Mesothelial cell of epicardium (in vitro differentiated cells): Measurements from ENCODE around the gene FBXO34. TPM values are rescaled to one million over a fixed set of nuclear protein-coding genes. Genes with fewer than 3 reads are reported as not detected.
"Not testable (repeated sequence)": the region's sequence is repeated elsewhere in the genome, so short reads cannot be mapped to it uniquely, and the experiment has no call there.

Experiments
- DNase-seq, 2 experiments: peaks; one replicate each; pipeline ENCODE4 v3.0.0; 2021; ENCODE audit warnings: low spot score in 2 of 2; ENCODE audit not compliant: unreplicated experiment in 2 of 2
- H3K27ac Mint-ChIP-seq: 2 replicates; pipeline ENCODE4 v1.8.0; 2021; ENCODE audit warnings: mixed read lengths
- H3K27me3 Mint-ChIP-seq: 2 replicates; pipeline ENCODE4 v1.8.0; 2021; ENCODE audit warnings: low read depth, mixed read lengths
- H3K36me3 Mint-ChIP-seq: 2 replicates; pipeline ENCODE4 v1.8.0; 2021; ENCODE audit warnings: mixed read lengths
- H3K4me1 Mint-ChIP-seq: 2 replicates; pipeline ENCODE4 v1.8.0; 2021; ENCODE audit warnings: mixed read lengths
- H3K4me3 Mint-ChIP-seq: 2 replicates; pipeline ENCODE4 v1.8.0; 2021; ENCODE audit warnings: mild to moderate bottlenecking, moderate library complexity, mixed read lengths
- H3K9me3 Mint-ChIP-seq: 2 replicates; pipeline ENCODE4 v1.8.0; 2021; ENCODE audit warnings: mixed read lengths
- CTCF ChIP-seq: fragments of 200-600 bp; sonication (generic); IDR thresholded peaks from one replicate; pipeline ENCODE4 v1.5.0; 2021; ENCODE audit warnings: antibody characterized with exemption; ENCODE audit not compliant: unreplicated experiment
- total RNA-seq: library from RNA; stranded (reverse); gene quantifications from 3 replicates; pipeline ENCODE4 v1.2.1, GENCODE V29; 2021

FBXO34 gene
- total RNA-seq, 1 donor from 2014 or later, result 38.0 TPM

GRCh38 chr14:55382483-55382882, 111.3 kb downstream of the FBXO34 start:
- no peaks in the 10 kb centered on the region for H3K4me1 Mint-ChIP-seq
- peaks cover 28% of the 10 kb centered on the region for H3K36me3 Mint-ChIP-seq
- DNase-seq, result no peak
- no peak overlapping the region for H3K27ac Mint-ChIP-seq
- H3K9me3 Mint-ChIP-seq, result no peaks in the 10 kb centered on the region
- no peak for TF ChIP-seq CTCF
- no peaks in the 10 kb centered on the region for H3K27me3 Mint-ChIP-seq
- no peak overlapping the region for H3K4me3 Mint-ChIP-seq

- not testable (repeated sequence) for H3K27me3 Mint-ChIP-seq, H3K9me3 Mint-ChIP-seq, H3K4me1 Mint-ChIP-seq, H3K27ac Mint-ChIP-seq, DNase-seq, H3K4me3 Mint-ChIP-seq
- H3K36me3 Mint-ChIP-seq, result peaks cover 27% of the 10 kb centered on the region
Measured at GRCh38 chr14:55383056-55383466, 111.8 kb downstream of the FBXO34 start.

GRCh38 chr14:55383541-55384140, 112.4 kb downstream of the FBXO34 start:
- Mint-ChIP-seq H3K9me3 (no peaks in the 10 kb centered on the region), H3K4me3 (no peak overlapping the region), H3K27me3 (no peaks in the 10 kb centered on the region), H3K4me1 (no peaks in the 10 kb centered on the region), H3K27ac (no peak overlapping the region), H3K36me3 (peaks cover 30% of the 10 kb centered on the region)
- TF ChIP-seq CTCF, result no peak
- no peak for DNase-seq

GRCh38 chr14:55384536-55384935, 113.3 kb downstream of the FBXO34 start:
- TF ChIP-seq CTCF, result no peak
- Mint-ChIP-seq H3K27ac (no peak overlapping the region), H3K4me3 (no peak overlapping the region), H3K36me3 (peaks cover 35% of the 10 kb centered on the region), H3K9me3 (no peaks in the 10 kb centered on the region), H3K4me1 (no peaks in the 10 kb centered on the region), H3K27me3 (no peaks in the 10 kb centered on the region)
- no peak for DNase-seq

GRCh38 chr14:55386037-55386808, 115.0 kb downstream of the FBXO34 start:
- no peaks in the 10 kb centered on the region for H3K9me3 Mint-ChIP-seq
- H3K4me1 Mint-ChIP-seq, result no peaks in the 10 kb centered on the region
- no peaks in the 10 kb centered on the region for H3K27me3 Mint-ChIP-seq
- no peak for DNase-seq
- TF ChIP-seq CTCF, result no peak
- H3K27ac Mint-ChIP-seq, result no peak overlapping the region
- peaks cover 35% of the 10 kb centered on the region for H3K36me3 Mint-ChIP-seq
- no peak overlapping the region for H3K4me3 Mint-ChIP-seq

- no peaks in the 10 kb centered on the region for H3K9me3 Mint-ChIP-seq
- no peaks in the 10 kb centered on the region for H3K27me3 Mint-ChIP-seq
- H3K27ac Mint-ChIP-seq, result no peak overlapping the region
- H3K36me3 Mint-ChIP-seq, result peaks cover 31% of the 10 kb centered on the region
- no peak for TF ChIP-seq CTCF
- no peak overlapping the region for H3K4me3 Mint-ChIP-seq
- H3K4me1 Mint-ChIP-seq, result no peaks in the 10 kb centered on the region
- no peak for DNase-seq
Measured at GRCh38 chr14:55387121-55387520, 115.9 kb downstream of the FBXO34 start.
